ENCODE results near the gene HCAR2.
"Not testable (repeated sequence)": the region's sequence is repeated elsewhere in the genome, so short reads cannot be mapped to it uniquely, and the experiment has no call there.

Gene HCAR2

GRCh38 chr12:122715211-122715610, 12.1 kb upstream of the HCAR2 start:
- DNase-seq: not testable (repeated sequence)

GRCh38 chr12:122713491-122714188, 10.5 kb upstream of the HCAR2 start:
- DNase-seq: not testable (repeated sequence)

GRCh38 chr12:122711266-122711665, 8.1 kb upstream of the HCAR2 start:
- peak in 1 of 2 donors; percentile 13 for DNase-seq

GRCh38 chr12:122710341-122710740, 7.2 kb upstream of the HCAR2 start:
- DNase-seq: not testable (repeated sequence)

- not testable (repeated sequence) for DNase-seq
Measured at GRCh38 chr12:122709287-122709686, 6.1 kb upstream of the HCAR2 start.

GRCh38 chr12:122703841-122704240, 684 bp upstream of the HCAR2 start:
- DNase-seq: not testable (repeated sequence)

GRCh38 chr12:122701481-122701880, 1.7 kb downstream of the HCAR2 start:
- not testable (repeated sequence) for DNase-seq

GRCh38 chr12:122700038-122700710, 3.0 kb downstream of the HCAR2 start:
- DNase-seq: not testable (repeated sequence)

GRCh38 chr12:122696922-122697321, 6.2 kb downstream of the HCAR2 start:
- DNase-seq: not testable (repeated sequence)

GRCh38 chr12:122691566-122691965, 11.6 kb downstream of the HCAR2 start:
- no peak for DNase-seq

- DNase-seq: no peak
Measured at GRCh38 chr12:122688291-122688690, 14.9 kb downstream of the HCAR2 start.

- no peak for DNase-seq
Measured at GRCh38 chr12:122687086-122687485, 16.1 kb downstream of the HCAR2 start.

- no peak for DNase-seq
Measured at GRCh38 chr12:122686538-122686937, 16.6 kb downstream of the HCAR2 start.

GRCh38 chr12:122684297-122684813, 18.8 kb downstream of the HCAR2 start:
- DNase-seq: no peak

GRCh38 chr12:122681814-122682213, 21.3 kb downstream of the HCAR2 start:
- DNase-seq: peak in 1 of 2 donors; percentile 24

- DNase-seq: not testable (repeated sequence)
Measured at GRCh38 chr12:122680989-122681388, 22.2 kb downstream of the HCAR2 start.

- DNase-seq: not testable (repeated sequence)
Measured at GRCh38 chr12:122676781-122677180, 26.4 kb downstream of the HCAR2 start.

- DNase-seq: not testable (repeated sequence)
Measured at GRCh38 chr12:122676015-122676414, 27.1 kb downstream of the HCAR2 start.

- DNase-seq: no peak
Measured at GRCh38 chr12:122672515-122672914, 30.6 kb downstream of the HCAR2 start.

GRCh38 chr12:122669397-122670070, 33.6 kb downstream of the HCAR2 start:
- DNase-seq: no peak

- no peak for DNase-seq
Measured at GRCh38 chr12:122668268-122668667, 34.9 kb downstream of the HCAR2 start.

GRCh38 chr12:122665759-122666158, 37.4 kb downstream of the HCAR2 start:
- no peak for DNase-seq

- peak in 1 of 2 donors; percentile 13 for DNase-seq
Measured at GRCh38 chr12:122665349-122665748, 37.8 kb downstream of the HCAR2 start.

- no peak for DNase-seq
Measured at GRCh38 chr12:122661938-122662337, 41.2 kb downstream of the HCAR2 start.
